ENCODE data around the gene CSNK1G2. TPM values are rescaled to one million over a fixed set of nuclear protein-coding genes. Genes with fewer than 3 reads are reported as not detected.

CSNK1G2 gene
- total and polyA plus RNA-seq, 2 of the 13 experiments (the other 11 are each of a cell fraction or from before 2014, with no cell fraction given) = 53.8 to 72.5 TPM

DNA sequence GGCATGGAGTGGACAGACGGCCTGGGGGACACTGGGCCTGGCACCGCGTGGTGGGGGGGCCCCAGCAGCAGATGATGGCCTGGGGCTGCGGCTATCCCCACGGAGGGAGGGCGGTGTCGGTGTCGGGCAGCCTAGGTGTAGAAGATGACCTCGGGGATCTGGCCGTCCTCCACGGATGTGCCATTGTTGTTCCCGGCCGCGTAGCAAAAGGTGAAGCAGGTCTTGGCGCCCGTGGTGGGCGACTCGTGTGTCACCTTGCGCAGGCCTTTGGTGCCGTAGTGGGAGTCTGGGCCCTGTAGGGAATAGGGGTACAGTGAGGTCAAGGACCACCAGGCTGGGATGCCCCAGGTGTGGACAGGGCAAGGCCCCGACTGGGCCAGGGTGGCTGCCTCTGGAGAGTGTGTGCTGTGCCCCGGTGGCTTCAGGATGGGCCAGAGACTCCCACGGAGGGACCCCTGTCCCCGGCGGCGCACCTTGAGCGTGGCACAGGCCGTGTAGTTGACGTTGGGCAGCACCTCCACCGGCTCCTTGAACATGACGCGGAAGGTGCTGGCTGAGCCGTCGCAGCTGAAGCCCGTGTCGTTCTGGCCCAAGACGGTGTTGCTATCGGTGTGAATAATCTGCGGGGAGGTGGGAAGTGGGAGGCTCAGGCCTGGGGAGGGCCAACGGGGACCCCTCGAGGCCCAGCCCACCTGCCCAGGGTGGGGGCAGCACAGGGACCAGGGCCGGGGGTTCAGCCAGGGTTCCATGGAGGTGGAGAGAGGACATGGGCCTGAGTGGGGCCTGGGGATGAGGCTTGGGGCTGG lies 45.6 kb downstream of the CSNK1G2 start (continued):
- TF ChIP-seq RBFOX2 (IDR thresholded peaks at IDR 0.05; ENCODE audit: low read depth, low read length) (0 out of 2 replicates have a peak, but pooled peaks have one; percentile 21), ZNF543 (CRISPR knock-in tag; IDR thresholded peaks at IDR 0.05) (no peak), TARDBP (CRISPR knock-in tag; IDR thresholded peaks at IDR 0.05) (no peak), AKAP8 (CRISPR knock-in tag; IDR thresholded peaks at IDR 0.05) (peak; percentile 34; the same call in 1 of the 2 replicates), RXRA (CRISPR knock-in tag; IDR thresholded peaks at IDR 0.05) (peak; percentile 15; the same call in 1 of the 2 replicates), SRY (CRISPR knock-in tag; IDR thresholded peaks at IDR 0.05) (no peak), PITX1 (CRISPR knock-in tag; IDR thresholded peaks at IDR 0.05) (no peak), ZNF558 (CRISPR knock-in tag; IDR thresholded peaks at IDR 0.05; ENCODE audit: borderline replicate concordance) (no peak), RBM22 (optimal IDR thresholded peaks at IDR 0.05; ENCODE audit: low read length) (peak; percentile 17), SOX6 (IDR thresholded peaks at IDR 0.05) (no peak), SOX6 (CRISPR knock-in tag; IDR thresholded peaks at IDR 0.05) (no peak)
- TF ChIP-seq, protein P1, sequence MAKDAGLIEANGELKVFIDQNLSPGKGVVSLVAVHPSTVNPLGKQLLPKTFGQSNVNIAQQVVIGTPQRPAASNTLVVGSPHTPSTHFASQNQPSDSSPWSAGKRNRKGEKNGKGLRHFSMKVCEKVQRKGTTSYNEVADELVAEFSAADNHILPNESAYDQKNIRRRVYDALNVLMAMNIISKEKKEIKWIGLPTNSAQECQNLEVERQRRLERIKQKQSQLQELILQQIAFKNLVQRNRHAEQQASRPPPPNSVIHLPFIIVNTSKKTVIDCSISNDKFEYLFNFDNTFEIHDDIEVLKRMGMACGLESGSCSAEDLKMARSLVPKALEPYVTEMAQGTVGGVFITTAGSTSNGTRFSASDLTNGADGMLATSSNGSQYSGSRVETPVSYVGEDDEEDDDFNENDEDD (CRISPR knock-in tag; IDR thresholded peaks at IDR 0.05; ENCODE audit: borderline replicate concordance) = no peak
